IMR-90 (cell line): Measurements from ENCODE around the gene SPRY1. TPM values are rescaled to one million over a fixed set of nuclear protein-coding genes. Genes with fewer than 3 reads are reported as not detected.

ENCODE experiments used
- ATAC-seq: fragments of 200-7000 bp; cut with Tn5 transposase; 2 replicates; pipeline ENCODE4 v1.9.1; 2020; ENCODE audit warnings: low read depth, mild to moderate bottlenecking, moderate library complexity
- BruUV-seq: library from RNA; stranded (reverse); fragments of 400-500 nt; replicated peaks from 2 replicates; lab custom pipeline; 2021; lab: Mats Ljungman, UMichigan
- CTCF ChIA-PET: fragments of 300-600 bp; formaldehyde crosslinking; extraction: SDS; loops from one replicate; lab custom pipeline; 2021; ENCODE audit warnings: antibody characterized with exemption; lab: Yijun Ruan, JAX
- POLR2A ChIA-PET: fragments of 300-600 bp; sonication (Branson Sonifier 250); formaldehyde crosslinking; loops from one replicate; lab custom pipeline; 2022; ENCODE audit warnings: antibody characterized with exemption; ENCODE audit not compliant: unreplicated experiment; lab: Charles Lee
- DNase-seq: peaks from one replicate; pipeline ENCODE4 v3.0.0; 2013
- H2AFZ ChIP-seq: replicated peaks from 2 replicates; pipeline ENCODE3; 2013; ENCODE audit warnings: low read length, mild to moderate bottlenecking; ENCODE audit not compliant: poor library complexity
- H2AK5ac ChIP-seq: 2 replicates; pipeline ENCODE4 v1.6.1; 2013; ENCODE audit warnings: low read depth, low read length, inconsistent platforms
- H2AK9ac ChIP-seq: replicated peaks from 2 replicates; pipeline ENCODE3; 2013; ENCODE audit warnings: mild to moderate bottlenecking, low read depth, low read length, moderate library complexity; ENCODE audit not compliant: poor library complexity
- H2BK120ac ChIP-seq: 2 replicates; pipeline ENCODE4 v1.6.1; 2013; ENCODE audit warnings: low read depth, low read length, inconsistent platforms
- H2BK15ac ChIP-seq: 3 replicates; pipeline ENCODE4 v1.6.1; 2013; ENCODE audit warnings: low read depth, low read length, inconsistent platforms
- H2BK20ac ChIP-seq: 2 replicates; pipeline ENCODE4 v1.6.1; 2013; ENCODE audit warnings: low read depth, mild to moderate bottlenecking, inconsistent platforms, low read length, moderate library complexity
- H2BK5ac ChIP-seq: 2 replicates; pipeline ENCODE4 v1.6.1; 2013; ENCODE audit warnings: mild to moderate bottlenecking, low read depth, low read length, inconsistent platforms; ENCODE audit not compliant: poor library complexity, severe bottlenecking
- H3K14ac ChIP-seq: replicated peaks from 2 replicates; pipeline ENCODE4 v1.6.1; 2013; ENCODE audit warnings: low read depth, low read length, inconsistent platforms
- H3K18ac ChIP-seq: 2 replicates; pipeline ENCODE4 v1.6.1; 2013; ENCODE audit warnings: low read depth, low read length, control low read depth
- H3K23ac ChIP-seq: 2 replicates; pipeline ENCODE4 v1.6.1; 2013; ENCODE audit warnings: low read depth, low read length, inconsistent platforms
- H3K27ac ChIP-seq: 2 replicates; pipeline ENCODE4 v1.5.1; 2013; ENCODE audit warnings: mild to moderate bottlenecking, control low read depth, low read length; ENCODE audit not compliant: insufficient read depth
- H3K27me3 ChIP-seq: 2 replicates; pipeline ENCODE4 v1.6.1; 2013; ENCODE audit warnings: low read length; ENCODE audit not compliant: control insufficient read depth, insufficient read depth
- H3K36me3 ChIP-seq: 2 replicates; pipeline ENCODE4 v1.6.1; 2013; ENCODE audit warnings: low read length, mixed read lengths; ENCODE audit not compliant: control insufficient read depth, insufficient read depth
- H3K4ac ChIP-seq: 2 replicates; pipeline ENCODE4 v1.6.1; 2013; ENCODE audit warnings: low read depth, low read length, inconsistent platforms
- H3K4me1 ChIP-seq: 2 replicates; pipeline ENCODE4 v1.6.1; 2013; ENCODE audit warnings: low read length, mixed read lengths; ENCODE audit not compliant: control insufficient read depth, insufficient read depth
- H3K4me2 ChIP-seq: 2 replicates; pipeline ENCODE4 v1.6.1; 2013; ENCODE audit warnings: low read depth, mild to moderate bottlenecking, control low read depth, low read length, moderate library complexity
- H3K4me3 ChIP-seq: 2 replicates; pipeline ENCODE4 v1.5.1; 2013; ENCODE audit warnings: low read depth, mild to moderate bottlenecking, control low read depth, low read length, moderate library complexity; ENCODE audit not compliant: insufficient read depth
- H3K56ac ChIP-seq: 2 replicates; pipeline ENCODE4 v1.6.1; 2013; ENCODE audit warnings: low read length, inconsistent platforms; ENCODE audit not compliant: insufficient read depth; ENCODE audit errors: extremely low read depth
- H3K79me1 ChIP-seq, 2 experiments: 2 replicates each; pipeline ENCODE4 v1.6.1; 2013; ENCODE audit warnings: low read length in 2 of 2, inconsistent platforms in 1 of 2, low read depth in 1 of 2
- H3K9ac ChIP-seq: 2 replicates; pipeline ENCODE4 v1.6.1; 2013; ENCODE audit warnings: low read depth, low read length, control low read depth
- H3K9me1 ChIP-seq: 2 replicates; pipeline ENCODE4 v1.6.1; 2013; ENCODE audit warnings: low read length, inconsistent platforms; ENCODE audit not compliant: insufficient read depth
- H3K9me3 ChIP-seq: 2 replicates; pipeline ENCODE4 v1.6.1; 2013; ENCODE audit warnings: low read length; ENCODE audit not compliant: control insufficient read depth, insufficient read depth
- H4K20me1 ChIP-seq: 2 replicates; pipeline ENCODE4 v1.6.1; 2013; ENCODE audit warnings: low read length, inconsistent platforms; ENCODE audit not compliant: insufficient read depth
- H4K5ac ChIP-seq: 2 replicates; pipeline ENCODE4 v1.6.1; 2013; ENCODE audit warnings: mild to moderate bottlenecking, low read depth, low read length, control low read depth
- H4K8ac ChIP-seq, 2 experiments: 2 replicates each; pipeline ENCODE4 v1.6.1; 2013; ENCODE audit warnings: low read depth in 2 of 2, low read length in 2 of 2, control low read depth in 1 of 2, inconsistent platforms in 1 of 2
- H4K91ac ChIP-seq: 2 replicates; pipeline ENCODE4 v1.6.1; 2013; ENCODE audit warnings: low read depth, low read length, inconsistent platforms; ENCODE audit not compliant: insufficient read depth
- BHLHE40 ChIP-seq: fragments of 150-350 bp; IDR thresholded peaks from 2 replicates; pipeline ENCODE4 v1.6.1; 2016; ENCODE audit warnings: mild to moderate bottlenecking, low read depth, low read length
- MAFK ChIP-seq: IDR thresholded peaks from 2 replicates; pipeline ENCODE4 v1.6.1; 2012; ENCODE audit warnings: low read depth, low read length, improper control_type of control experiment
- MAZ ChIP-seq: IDR thresholded peaks from 2 replicates; pipeline ENCODE4 v1.6.1; 2012; ENCODE audit warnings: low read depth, mild to moderate bottlenecking, low read length, improper control_type of control experiment, moderate library complexity, borderline replicate concordance
- MXI1 ChIP-seq: IDR thresholded peaks from 2 replicates; pipeline ENCODE4 v1.6.1; 2012; ENCODE audit warnings: low read depth, mild to moderate bottlenecking, low read length, moderate library complexity, borderline replicate concordance
- POLR2A ChIP-seq: IDR thresholded peaks from 2 replicates; pipeline ENCODE4 v1.6.1; 2012; ENCODE audit warnings: mild to moderate bottlenecking, low read depth, low read length
- RAD21 ChIP-seq: IDR thresholded peaks from 2 replicates; pipeline ENCODE4 v1.6.1; 2012; ENCODE audit warnings: low read length, improper control_type of control experiment
- SMC3 ChIP-seq: fragments of 150-350 bp; IDR thresholded peaks from 2 replicates; pipeline ENCODE4 v1.6.1; 2016; ENCODE audit warnings: low read depth, mild to moderate bottlenecking, antibody characterized with exemption, low read length, moderate library complexity
- WGBS, 2 experiments: methylation state at CpG; one replicate each; pipeline versions ENCODE4 v1.1.5 to v1.1.7; 2013; ENCODE audit warnings: missing lambda C conversion rate in 2 of 2; ENCODE audit not compliant: insufficient read length in 1 of 2; ENCODE audit errors: extremely low coverage in 2 of 2; 5-methylcytosine and 5-hydroxymethylcytosine counted together
- dilution Hi-C: fragments of 300-500 bp; cut with HindIII; formaldehyde crosslinking; loops from one replicate; pipeline ENCODE4 v1.14.3; 2018; ENCODE audit warnings: low sequenced_read_pairs; ENCODE audit not compliant: unreplicated experiment
- in situ Hi-C: fragments of 300-500 bp; cut with MboI; formaldehyde crosslinking; loops from 3 replicates; pipeline ENCODE4 v1.14.3; 2019; ENCODE audit warnings: low sequenced_read_pairs, inconsistent platforms, mixed read lengths
- intact Hi-C: fragments of 100-400 bp; cut with micrococcal nuclease; formaldehyde crosslinking; loops from 2 replicates; pipeline ENCODE4 v1.10.0; 2022
- polyA plus RNA-seq, 3 experiments: library from polyadenylated mRNA; depleted of rRNA; stranded (reverse); fragments of >200 nt; gene quantifications; 2 replicates each; pipeline ENCODE4 v1.2.3, GENCODE V29; 2012; ENCODE audit warnings: low replicate concordance in 1 of 3
- total RNA-seq: library from RNA; depleted of rRNA; stranded (reverse); fragments of >200 nt; gene quantifications from 2 replicates; pipeline ENCODE4 v1.2.3, GENCODE V29; 2012
- TF ChIP-seq, protein P1 (sequence below): conservative IDR thresholded peaks from 2 replicates; pipeline ENCODE4 v1.5.1; 2012; ENCODE audit warnings: mild to moderate bottlenecking, low read depth, low read length, improper control_type of control experiment

The SPRY1 gene
- total and polyA plus RNA-seq, 2 of the 4 experiments (the other 2 are of a cell fraction): 1.4 to 2.2 TPM

DNA sequence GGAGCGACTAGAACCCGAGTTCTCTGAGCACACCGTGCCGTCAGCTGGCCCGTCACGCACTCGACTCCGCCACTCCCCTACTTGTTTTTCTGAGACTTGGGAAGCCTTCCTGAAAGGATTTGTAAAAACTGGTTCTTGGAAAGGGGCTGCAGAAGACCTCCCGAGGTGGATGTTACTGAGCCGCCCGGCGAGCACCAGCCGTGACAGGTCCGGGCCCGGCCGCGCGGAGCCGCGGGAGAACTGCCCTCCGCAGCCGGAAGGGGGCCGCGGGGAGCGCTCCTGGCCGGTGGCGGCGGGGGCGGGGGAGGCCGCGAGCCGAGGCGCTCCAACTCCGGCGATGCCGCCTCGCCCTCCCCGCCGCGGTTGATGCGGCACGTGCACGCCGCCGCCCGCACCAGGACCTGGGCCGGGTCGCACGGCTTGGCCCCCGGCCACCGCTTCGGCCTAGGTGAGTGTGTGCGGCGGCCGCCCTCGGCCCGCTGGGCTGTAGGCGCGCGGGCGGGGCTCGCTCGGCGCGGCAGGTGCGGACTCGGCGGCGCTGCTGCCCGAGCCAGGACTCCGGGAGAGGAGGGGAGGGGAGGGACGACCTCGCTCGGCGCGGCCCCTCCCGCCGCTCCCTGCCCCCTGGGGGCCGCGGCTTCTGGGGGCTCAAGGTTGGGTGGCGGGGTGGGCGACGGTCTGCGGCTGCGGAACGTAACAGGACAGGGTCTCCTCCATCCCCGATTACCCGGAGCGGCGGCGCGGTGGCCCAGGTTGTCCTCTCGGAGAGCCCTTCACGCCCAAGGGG is 1.7 kb downstream of the SPRY1 start:
- in situ Hi-C loops: loop anchor here (5.0 to 10.0 kb wide), 2 partner anchors 254 to 847 kb away; no protein-coding TSS in a partner anchor

More for the DNA sequence above, 1.7 kb downstream of the SPRY1 start:
- H3K9me3 ChIP-seq: no peaks in the 10 kb centered on the region
- 0 out of 2 replicates have a peak overlapping the region, but pooled peaks have one; percentile 45 for H2AK5ac ChIP-seq
- H3K23ac ChIP-seq: peak overlapping the region; percentile 92; the same call in 1 of the 2 replicates
- no TSS peak for BruUV-seq
- H3K27ac ChIP-seq: peak overlapping the region; percentile 97
- DNase-seq: peak; percentile 62
- dilution Hi-C loops: no loop called here
- H4K8ac ChIP-seq: peak overlapping the region; percentile 50 to 66; a peak in 2 of 4 replicates
- H3K4me1 ChIP-seq: no peaks in the 10 kb centered on the region; the same call in none of the 2 replicates
- H3K9me1 ChIP-seq: peaks cover 8% of the 10 kb centered on the region; the same call in 1 of the 2 replicates
- ATAC-seq: peak; percentile 80
- H4K5ac ChIP-seq: peak overlapping the region; percentile 52
- peaks cover 9 to 37% of the 10 kb centered on the region in 2 experiments; a peak in 3 of 4 replicates for H3K79me1 ChIP-seq
- 0% methylated on average over 14 of the region's 94 CpGs; no CpG with 5 or more reads in 1 of the 2 experiments for WGBS, 2 experiments
- peak overlapping the region; percentile 66 for H2AK9ac ChIP-seq
- H3K9ac ChIP-seq: peak overlapping the region; percentile 93
- H2BK5ac ChIP-seq: peak overlapping the region; percentile 59
- no peaks in the 10 kb centered on the region for H3K27me3 ChIP-seq
- peak overlapping the region; percentile 94 for H2BK120ac ChIP-seq
- H3K4ac ChIP-seq: peak overlapping the region; percentile 85
- H3K56ac ChIP-seq: 0 out of 2 replicates have a peak overlapping the region, but pooled peaks have one; percentile 68
- peak overlapping the region; percentile 61; the same call in 1 of the 2 replicates for H4K91ac ChIP-seq
- H4K20me1 ChIP-seq: no peaks in the 10 kb centered on the region
- H2BK20ac ChIP-seq: peak overlapping the region; percentile 64; the same call in 1 of the 2 replicates
- peak overlapping the region; percentile 95 for H2AFZ ChIP-seq
- H2BK15ac ChIP-seq: peak overlapping the region; percentile 77; the same call in 1 of the 3 replicates
- H3K18ac ChIP-seq: peak overlapping the region; percentile 85
- POLR2A ChIA-PET: interaction anchor here (0.8 kb wide), 1 partner anchor 11 kb away, joined by 3 read pairs; no protein-coding TSS in a partner anchor
- intact Hi-C loops: loop anchor here (2.0 to 5.0 kb wide), 6 partner anchors 107 to 589 kb away; no protein-coding TSS in a partner anchor
- peak overlapping the region; percentile 60 for H3K4me3 ChIP-seq
- CTCF ChIA-PET: interaction anchor here (0.6 to 1.4 kb wide), 3 partner anchors 20 to 549 kb away, joined by 3 read pairs; no protein-coding TSS in a partner anchor
- H3K4me2 ChIP-seq: peak overlapping the region; percentile 84
- H3K14ac ChIP-seq: peak overlapping the region; percentile 78
- peaks cover 28% of the 10 kb centered on the region for H3K36me3 ChIP-seq
- TF ChIP-seq MAZ (peak; percentile 73; the same call in 1 of the 2 replicates), SMC3 (peak; percentile 44), MXI1 (peak; percentile 50; the same call in 1 of the 2 replicates), RAD21 (peak; percentile 48), BHLHE40 (peak; percentile 89), POLR2A (no peak), MAFK (no peak)
- TF ChIP-seq, protein P1, sequence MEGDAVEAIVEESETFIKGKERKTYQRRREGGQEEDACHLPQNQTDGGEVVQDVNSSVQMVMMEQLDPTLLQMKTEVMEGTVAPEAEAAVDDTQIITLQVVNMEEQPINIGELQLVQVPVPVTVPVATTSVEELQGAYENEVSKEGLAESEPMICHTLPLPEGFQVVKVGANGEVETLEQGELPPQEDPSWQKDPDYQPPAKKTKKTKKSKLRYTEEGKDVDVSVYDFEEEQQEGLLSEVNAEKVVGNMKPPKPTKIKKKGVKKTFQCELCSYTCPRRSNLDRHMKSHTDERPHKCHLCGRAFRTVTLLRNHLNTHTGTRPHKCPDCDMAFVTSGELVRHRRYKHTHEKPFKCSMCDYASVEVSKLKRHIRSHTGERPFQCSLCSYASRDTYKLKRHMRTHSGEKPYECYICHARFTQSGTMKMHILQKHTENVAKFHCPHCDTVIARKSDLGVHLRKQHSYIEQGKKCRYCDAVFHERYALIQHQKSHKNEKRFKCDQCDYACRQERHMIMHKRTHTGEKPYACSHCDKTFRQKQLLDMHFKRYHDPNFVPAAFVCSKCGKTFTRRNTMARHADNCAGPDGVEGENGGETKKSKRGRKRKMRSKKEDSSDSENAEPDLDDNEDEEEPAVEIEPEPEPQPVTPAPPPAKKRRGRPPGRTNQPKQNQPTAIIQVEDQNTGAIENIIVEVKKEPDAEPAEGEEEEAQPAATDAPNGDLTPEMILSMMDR: peak; percentile 64
